HL-60 (cell line): Measurements from ENCODE around the gene LRRC3B.

ENCODE experiments used
- DNase-seq, 2 experiments: peaks; one replicate each; pipeline ENCODE4 v3.0.0-alpha.2; 2010 to 2020; ENCODE audit warnings: low read depth in 1 of 2, low spot score in 1 of 2
- H3K27ac ChIP-seq: fragments of 250-450 bp; sonication (Bioruptor Pico); replicated peaks from 2 replicates; pipeline ENCODE4 v1.5.1; 2020; ENCODE audit warnings: mild to moderate bottlenecking, moderate library complexity
- H3K27me3 ChIP-seq: fragments of 250-450 bp; sonication (Bioruptor Pico); 2 replicates; pipeline ENCODE4 v1.5.1; 2021; ENCODE audit warnings: mild to moderate bottlenecking, moderate library complexity; ENCODE audit not compliant: insufficient read depth, poor library complexity, severe bottlenecking
- H3K4me3 ChIP-seq: replicated peaks from 2 replicates; pipeline ENCODE4 v1.5.1; 2011; ENCODE audit warnings: mild to moderate bottlenecking, control low read depth, low read length; ENCODE audit not compliant: insufficient read depth
- GABPA ChIP-seq: IDR thresholded peaks from 2 replicates; pipeline ENCODE4 v1.6.1; 2012; ENCODE audit warnings: low read depth
- POLR2AphosphoS5 ChIP-seq: IDR thresholded peaks from 2 replicates; pipeline ENCODE4 v1.6.1; 2012; ENCODE audit warnings: low read depth
- SPI1 ChIP-seq: IDR thresholded peaks from 2 replicates; pipeline ENCODE4 v1.6.1; 2012; ENCODE audit warnings: low read depth, mild to moderate bottlenecking, borderline replicate concordance
- long read RNA-seq: library from polyadenylated mRNA; unstranded; transcript quantifications from one replicate; pipeline ENCODE4 v2.0.0, GENCODE V29; 2020
- TF ChIP-seq, protein P1 (sequence below): IDR thresholded peaks from one replicate; pipeline ENCODE4 v1.5.1; 2011; ENCODE audit warnings: low read length, control low read depth, inconsistent platforms; ENCODE audit not compliant: insufficient read depth
- TF ChIP-seq, protein P2 (sequence below): IDR thresholded peaks from 2 replicates; pipeline ENCODE4 v1.6.1; 2012; ENCODE audit warnings: low read depth; ENCODE audit not compliant: insufficient replicate concordance

Gene LRRC3B, protein sequence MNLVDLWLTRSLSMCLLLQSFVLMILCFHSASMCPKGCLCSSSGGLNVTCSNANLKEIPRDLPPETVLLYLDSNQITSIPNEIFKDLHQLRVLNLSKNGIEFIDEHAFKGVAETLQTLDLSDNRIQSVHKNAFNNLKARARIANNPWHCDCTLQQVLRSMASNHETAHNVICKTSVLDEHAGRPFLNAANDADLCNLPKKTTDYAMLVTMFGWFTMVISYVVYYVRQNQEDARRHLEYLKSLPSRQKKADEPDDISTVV
- long read RNA-seq = 0 reads

DNA sequence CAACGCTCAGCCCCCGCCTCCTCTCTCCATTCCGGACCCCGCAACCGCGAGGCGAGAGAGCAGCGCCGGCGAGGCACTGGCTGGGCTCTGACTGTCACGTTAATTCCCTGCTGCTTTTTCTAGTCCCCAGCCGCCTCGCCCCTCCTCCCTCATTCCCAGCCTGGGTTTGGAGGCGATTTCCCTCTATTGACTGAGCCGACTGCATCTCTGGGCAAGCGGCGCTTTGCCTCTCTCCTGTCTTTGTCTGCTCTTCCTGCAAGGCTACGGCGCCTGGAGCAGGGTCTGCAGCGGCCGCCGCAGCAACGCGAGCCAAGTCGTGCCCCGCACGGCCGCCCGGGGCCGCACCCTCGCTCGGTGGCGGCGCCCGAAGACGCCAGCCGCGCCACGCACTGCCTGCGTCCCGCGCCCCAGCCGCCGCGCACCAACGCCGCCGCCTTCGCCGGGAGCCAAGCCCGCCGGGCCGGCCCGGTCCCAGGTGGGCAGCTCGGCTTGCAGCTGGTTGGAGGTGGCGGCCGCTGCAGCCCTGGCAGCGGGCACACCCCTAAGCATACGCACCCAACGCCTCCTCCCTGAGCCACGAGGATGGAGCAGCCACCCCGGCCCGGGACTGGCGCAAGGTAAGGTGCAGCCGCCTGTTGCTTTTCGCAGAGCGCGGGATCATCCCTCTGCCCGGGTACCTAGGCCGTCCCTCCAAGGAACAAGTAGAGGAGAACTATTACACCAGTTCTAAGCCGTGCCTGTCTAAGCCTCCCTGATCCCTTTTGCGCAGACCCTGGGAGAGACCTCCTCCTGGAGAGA lies at the start of gene LRRC3B:
Gene LRRC3B, plus strand, starts transcription at position 152 of the 798 bp plus-strand sequence. CDS start 86,901 bp downstream, outside the sequence.
- H3K27me3 ChIP-seq = peaks cover 28% of the 10 kb centered on the region
- TF ChIP-seq SPI1 (no peak), POLR2AphosphoS5 (no peak), GABPA (no peak)
- TF ChIP-seq, protein P1, sequence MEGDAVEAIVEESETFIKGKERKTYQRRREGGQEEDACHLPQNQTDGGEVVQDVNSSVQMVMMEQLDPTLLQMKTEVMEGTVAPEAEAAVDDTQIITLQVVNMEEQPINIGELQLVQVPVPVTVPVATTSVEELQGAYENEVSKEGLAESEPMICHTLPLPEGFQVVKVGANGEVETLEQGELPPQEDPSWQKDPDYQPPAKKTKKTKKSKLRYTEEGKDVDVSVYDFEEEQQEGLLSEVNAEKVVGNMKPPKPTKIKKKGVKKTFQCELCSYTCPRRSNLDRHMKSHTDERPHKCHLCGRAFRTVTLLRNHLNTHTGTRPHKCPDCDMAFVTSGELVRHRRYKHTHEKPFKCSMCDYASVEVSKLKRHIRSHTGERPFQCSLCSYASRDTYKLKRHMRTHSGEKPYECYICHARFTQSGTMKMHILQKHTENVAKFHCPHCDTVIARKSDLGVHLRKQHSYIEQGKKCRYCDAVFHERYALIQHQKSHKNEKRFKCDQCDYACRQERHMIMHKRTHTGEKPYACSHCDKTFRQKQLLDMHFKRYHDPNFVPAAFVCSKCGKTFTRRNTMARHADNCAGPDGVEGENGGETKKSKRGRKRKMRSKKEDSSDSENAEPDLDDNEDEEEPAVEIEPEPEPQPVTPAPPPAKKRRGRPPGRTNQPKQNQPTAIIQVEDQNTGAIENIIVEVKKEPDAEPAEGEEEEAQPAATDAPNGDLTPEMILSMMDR = no peak
- TF ChIP-seq, protein P2, sequence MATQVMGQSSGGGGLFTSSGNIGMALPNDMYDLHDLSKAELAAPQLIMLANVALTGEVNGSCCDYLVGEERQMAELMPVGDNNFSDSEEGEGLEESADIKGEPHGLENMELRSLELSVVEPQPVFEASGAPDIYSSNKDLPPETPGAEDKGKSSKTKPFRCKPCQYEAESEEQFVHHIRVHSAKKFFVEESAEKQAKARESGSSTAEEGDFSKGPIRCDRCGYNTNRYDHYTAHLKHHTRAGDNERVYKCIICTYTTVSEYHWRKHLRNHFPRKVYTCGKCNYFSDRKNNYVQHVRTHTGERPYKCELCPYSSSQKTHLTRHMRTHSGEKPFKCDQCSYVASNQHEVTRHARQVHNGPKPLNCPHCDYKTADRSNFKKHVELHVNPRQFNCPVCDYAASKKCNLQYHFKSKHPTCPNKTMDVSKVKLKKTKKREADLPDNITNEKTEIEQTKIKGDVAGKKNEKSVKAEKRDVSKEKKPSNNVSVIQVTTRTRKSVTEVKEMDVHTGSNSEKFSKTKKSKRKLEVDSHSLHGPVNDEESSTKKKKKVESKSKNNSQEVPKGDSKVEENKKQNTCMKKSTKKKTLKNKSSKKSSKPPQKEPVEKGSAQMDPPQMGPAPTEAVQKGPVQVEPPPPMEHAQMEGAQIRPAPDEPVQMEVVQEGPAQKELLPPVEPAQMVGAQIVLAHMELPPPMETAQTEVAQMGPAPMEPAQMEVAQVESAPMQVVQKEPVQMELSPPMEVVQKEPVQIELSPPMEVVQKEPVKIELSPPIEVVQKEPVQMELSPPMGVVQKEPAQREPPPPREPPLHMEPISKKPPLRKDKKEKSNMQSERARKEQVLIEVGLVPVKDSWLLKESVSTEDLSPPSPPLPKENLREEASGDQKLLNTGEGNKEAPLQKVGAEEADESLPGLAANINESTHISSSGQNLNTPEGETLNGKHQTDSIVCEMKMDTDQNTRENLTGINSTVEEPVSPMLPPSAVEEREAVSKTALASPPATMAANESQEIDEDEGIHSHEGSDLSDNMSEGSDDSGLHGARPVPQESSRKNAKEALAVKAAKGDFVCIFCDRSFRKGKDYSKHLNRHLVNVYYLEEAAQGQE = no peak

DNA sequence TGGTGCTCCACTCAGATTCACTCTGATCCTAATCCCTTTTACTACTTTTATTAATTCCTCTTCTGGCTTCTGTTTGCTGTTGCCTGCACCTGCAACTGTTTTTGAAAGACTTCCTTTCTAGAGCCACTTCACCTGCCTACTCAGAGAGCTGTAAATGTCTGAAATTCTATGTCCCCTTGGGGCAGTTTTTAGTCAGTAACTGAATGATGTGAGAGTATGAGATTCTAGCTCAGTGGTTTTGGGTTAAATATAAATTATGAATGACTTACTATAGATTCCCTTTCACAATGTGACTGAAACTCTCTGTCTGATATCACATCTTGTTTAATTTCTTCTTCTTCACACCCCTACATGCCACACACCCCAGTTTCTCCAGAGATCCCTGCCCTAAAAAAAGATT lies 47.8 kb upstream of the LRRC3B start:
- no peaks in the 10 kb centered on the region for H3K27me3 ChIP-seq
- TF ChIP-seq, protein P1 = no peak
- TF ChIP-seq, protein P2 = no peak
- TF ChIP-seq POLR2AphosphoS5 (no peak), SPI1 (no peak)
- no peak overlapping the region for H3K27ac ChIP-seq
- no peak for DNase-seq
- no peak overlapping the region for H3K4me3 ChIP-seq

More for the DNA sequence above, at the start of gene LRRC3B:
- Histone ChIP-seq H3K27ac (no peak within 1 kb of the TSS), H3K4me3 (no peak within 1 kb of the TSS)
- no peak for DNase-seq

DNA sequence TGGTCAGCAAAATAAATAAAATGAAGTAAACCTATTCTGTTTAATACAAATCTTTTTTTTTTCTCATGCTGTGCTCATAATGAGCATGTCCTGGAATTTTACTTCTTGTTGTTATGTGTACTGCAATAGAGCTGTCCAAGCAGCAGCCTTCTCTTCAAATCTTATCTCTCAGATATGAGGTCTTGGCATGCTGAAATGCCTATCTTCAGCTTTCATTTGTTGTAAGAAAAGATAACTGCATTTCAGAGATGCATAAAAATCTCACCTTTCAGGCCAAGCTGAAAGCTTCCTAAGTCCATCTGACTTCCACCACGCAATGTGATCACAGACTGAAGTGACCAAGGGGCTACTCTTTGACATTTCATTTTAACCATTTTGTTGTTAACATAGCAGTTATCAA lies 43.5 kb upstream of the LRRC3B start:
- TF ChIP-seq GABPA (no peak), SPI1 (no peak), POLR2AphosphoS5 (no peak)
- TF ChIP-seq, protein P1 = no peak
- TF ChIP-seq, protein P2 = no peak
- no peak overlapping the region for H3K27ac ChIP-seq
- no peaks in the 10 kb centered on the region for H3K27me3 ChIP-seq
- H3K4me3 ChIP-seq = no peak overlapping the region
- DNase-seq = no peak
